Neuronal stem cell (in vitro differentiated cells): ENCODE data around the gene CBL.

ENCODE experiments used
- DNase-seq: peaks from one replicate; pipeline ENCODE4 v3.0.0-alpha.2; 2013; ENCODE audit warnings: low spot score
- H2AFZ ChIP-seq: one replicate; pipeline ENCODE4 v1.6.1; 2013; ENCODE audit warnings: mild to moderate bottlenecking, low read length, inconsistent platforms
- H2AK5ac ChIP-seq: 2 replicates; pipeline ENCODE4 v1.6.1; 2013; ENCODE audit warnings: low read depth, mild to moderate bottlenecking, inconsistent platforms, low read length, moderate library complexity, mixed read lengths
- H2BK120ac ChIP-seq: 2 replicates; pipeline ENCODE4 v1.6.1; 2013; ENCODE audit warnings: low read depth, mild to moderate bottlenecking, inconsistent platforms, low read length, moderate library complexity, mixed read lengths
- H2BK12ac ChIP-seq: one replicate; pipeline ENCODE4 v1.6.1; 2013; ENCODE audit warnings: low read length, inconsistent platforms
- H2BK15ac ChIP-seq: 2 replicates; pipeline ENCODE4 v1.6.1; 2013; ENCODE audit warnings: mild to moderate bottlenecking, low read length, inconsistent platforms, mixed read lengths
- H2BK5ac ChIP-seq: one replicate; pipeline ENCODE4 v1.6.1; 2013; ENCODE audit warnings: inconsistent platforms, mild to moderate bottlenecking, low read length, moderate library complexity
- H3K14ac ChIP-seq: one replicate; pipeline ENCODE4 v1.6.1; 2013; ENCODE audit warnings: low read length, inconsistent platforms
- H3K18ac ChIP-seq: 2 replicates; pipeline ENCODE4 v1.6.1; 2013; ENCODE audit warnings: low read length, inconsistent platforms
- H3K23ac ChIP-seq: 2 replicates; pipeline ENCODE4 v1.6.1; 2013; ENCODE audit warnings: low read depth, mild to moderate bottlenecking, mixed read lengths, low read length, inconsistent platforms; ENCODE audit not compliant: poor library complexity
- H3K27ac ChIP-seq: replicated peaks from 3 replicates; pipeline ENCODE4 v1.5.1; 2013; ENCODE audit warnings: low read length, inconsistent platforms
- H3K27me3 ChIP-seq, 3 experiments: 2 replicates each; pipeline ENCODE4 v1.6.1; 2013; ENCODE audit warnings: low read length in 3 of 3, mild to moderate bottlenecking in 2 of 3, inconsistent platforms in 1 of 3, low read depth in 1 of 3, mixed read lengths in 1 of 3, moderate library complexity in 1 of 3; ENCODE audit not compliant: control insufficient read depth in 3 of 3, insufficient read depth in 3 of 3
- H3K36me3 ChIP-seq, 2 donors: replicated peaks in 1 of 2; 2 replicates each; pipeline ENCODE4 v1.6.1; 2013; ENCODE audit warnings: low read length in 2 of 2; ENCODE audit not compliant: control insufficient read depth in 2 of 2, insufficient read depth in 2 of 2
- H3K4ac ChIP-seq: 2 replicates; pipeline ENCODE4 v1.6.1; 2013; ENCODE audit warnings: inconsistent platforms, mild to moderate bottlenecking, low read length, moderate library complexity
- H3K4me1 ChIP-seq, 2 donors: 1 replicate in 1 of 2; 2 replicates in 1 of 2; pipeline ENCODE4 v1.6.1; 2013; ENCODE audit warnings: low read length in 2 of 2, low read depth in 1 of 2; ENCODE audit not compliant: control insufficient read depth in 2 of 2, insufficient read depth in 1 of 2
- H3K4me2 ChIP-seq: one replicate; pipeline ENCODE4 v1.6.1; 2013; ENCODE audit warnings: mild to moderate bottlenecking, low read length, inconsistent platforms; ENCODE audit not compliant: insufficient read depth, poor library complexity, severe bottlenecking
- H3K4me3 ChIP-seq, 2 donors: 2 replicates each; pipeline ENCODE4 v1.5.1; 2013; ENCODE audit warnings: low read length in 2 of 2, mild to moderate bottlenecking in 2 of 2, inconsistent platforms in 1 of 2, moderate library complexity in 1 of 2
- H3K79me1 ChIP-seq: one replicate; pipeline ENCODE4 v1.6.1; 2013; ENCODE audit warnings: low read depth, mild to moderate bottlenecking, inconsistent platforms, low read length, moderate library complexity
- H3K9ac ChIP-seq: one replicate; pipeline ENCODE4 v1.6.1; 2013; ENCODE audit warnings: mild to moderate bottlenecking, low read depth, low read length, inconsistent platforms; ENCODE audit not compliant: poor library complexity
- H3K9me3 ChIP-seq, 2 donors: replicated peaks in 1 of 2; 2 replicates each; pipeline versions ENCODE3 to v1.6.1; 2013; ENCODE audit warnings: low read length in 2 of 2, mild to moderate bottlenecking in 2 of 2, inconsistent platforms in 1 of 2, low read depth in 1 of 2, mixed read lengths in 1 of 2, moderate library complexity in 1 of 2; ENCODE audit not compliant: control insufficient read depth in 2 of 2, insufficient read depth in 1 of 2
- H4K8ac ChIP-seq: one replicate; pipeline ENCODE4 v1.6.1; 2013; ENCODE audit warnings: low read depth, mild to moderate bottlenecking, inconsistent platforms, low read length, moderate library complexity
- H4K91ac ChIP-seq: one replicate; pipeline ENCODE4 v1.6.1; 2013; ENCODE audit warnings: low read length, low read depth, mild to moderate bottlenecking, inconsistent platforms; ENCODE audit not compliant: poor library complexity
- WGBS, 2 donors: extraction: QIAGEN DNeasy Blood & Tissue Kit; methylation state at CpG; one replicate each; pipeline ENCODE4 v1.1.7; 2013; ENCODE audit warnings: missing lambda C conversion rate in 2 of 2, mixed read lengths in 1 of 2; ENCODE audit not compliant: insufficient read length in 2 of 2, insufficient replicate concordance in 1 of 2; ENCODE audit errors: extremely low coverage in 2 of 2; 5-methylcytosine and 5-hydroxymethylcytosine counted together

CBL gene

DNA sequence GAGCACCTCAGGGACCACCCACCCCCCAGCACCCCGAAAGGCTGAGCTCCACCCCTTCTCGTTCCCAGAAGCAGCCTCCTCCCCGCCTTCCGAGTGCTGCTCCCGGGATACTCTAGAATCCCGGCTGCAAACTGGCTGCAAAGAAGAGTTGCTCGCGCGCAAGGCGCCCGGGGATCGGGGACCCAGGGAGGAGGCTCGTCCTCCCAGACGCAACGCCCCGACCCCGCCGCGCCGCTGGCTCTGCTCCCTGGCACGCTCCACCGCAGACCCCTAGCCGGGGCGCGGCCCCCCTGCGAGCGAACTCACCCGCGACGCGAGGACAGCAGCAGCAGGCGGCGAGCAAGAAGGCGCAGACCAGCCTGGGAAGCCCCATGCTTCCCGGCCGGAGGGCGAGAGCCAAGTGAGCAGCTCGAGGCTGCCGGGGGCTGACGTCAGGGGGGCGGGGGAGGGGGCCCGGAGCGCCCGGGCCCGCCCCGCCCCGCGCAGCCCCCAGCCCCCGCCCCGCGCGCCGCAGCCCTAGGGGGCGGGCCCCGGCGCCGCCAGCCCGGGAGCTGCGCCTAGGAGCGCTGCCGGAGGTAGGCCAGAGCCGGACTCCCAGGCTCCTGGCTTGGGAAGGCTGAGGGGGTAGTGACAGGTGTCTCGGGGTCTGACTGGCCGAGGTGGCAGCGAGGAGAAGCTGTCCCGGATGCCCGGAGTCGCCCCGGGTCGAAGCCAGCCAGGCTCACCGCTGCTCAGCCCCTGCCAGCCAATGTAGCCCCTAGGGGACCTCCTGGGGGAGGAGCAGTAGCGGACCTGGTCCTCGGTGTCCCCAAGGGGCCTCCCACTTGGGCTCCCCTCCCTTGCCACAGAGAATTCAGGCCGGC, 110.8 kb downstream of the CBL start, which contains the start of gene MCAM:
Gene MCAM (minus strand): TSS at position 402 of the 863 bp plus-strand sequence. CDS start 29 bp downstream, at position 373.
- H3K4me1 ChIP-seq = peaks cover 46 to 49% of the 10 kb centered on the region in 2 donors
- H3K4me3 ChIP-seq = peak within 1 kb of the TSS; percentile 57 to 90
- DNase-seq = no peak
- H3K27me3 ChIP-seq = peaks cover 6 to 37% (median 15%) of the 10 kb centered on the region in 3 experiments
- peak within 1 kb of the TSS; percentile 77 for H2BK120ac ChIP-seq
- peak within 1 kb of the TSS; percentile 91 for H2AK5ac ChIP-seq
- no peak within 1 kb of the TSS for H4K8ac ChIP-seq
- no peak within 1 kb of the TSS for H3K27ac ChIP-seq
- peak within 1 kb of the TSS; percentile 94 for H3K4me2 ChIP-seq
- peak within 1 kb of the TSS; percentile 60 for H2BK12ac ChIP-seq
- peak within 1 kb of the TSS; percentile 78 for H3K14ac ChIP-seq
- peaks cover 0 to 8% of the 10 kb centered on the region in 2 donors for H3K36me3 ChIP-seq
- H3K9ac ChIP-seq = peak within 1 kb of the TSS; percentile 92
- no peaks in the 10 kb centered on the region for H3K9me3 ChIP-seq
- no peak within 1 kb of the TSS for H4K91ac ChIP-seq
- peak within 1 kb of the TSS; percentile 95 for H2AFZ ChIP-seq
- peak within 1 kb of the TSS; percentile 96 for H2BK15ac ChIP-seq
- peak within 1 kb of the TSS; percentile 98 for H3K18ac ChIP-seq
- H2BK5ac ChIP-seq = peak within 1 kb of the TSS; percentile 96
- H3K4ac ChIP-seq = peak within 1 kb of the TSS; percentile 19
- no peaks in the 10 kb centered on the region for H3K79me1 ChIP-seq
- WGBS, 2 donors = no CpG with 5 or more reads among the region's 74 CpGs
- peak within 1 kb of the TSS; percentile 94 for H3K23ac ChIP-seq

DNA sequence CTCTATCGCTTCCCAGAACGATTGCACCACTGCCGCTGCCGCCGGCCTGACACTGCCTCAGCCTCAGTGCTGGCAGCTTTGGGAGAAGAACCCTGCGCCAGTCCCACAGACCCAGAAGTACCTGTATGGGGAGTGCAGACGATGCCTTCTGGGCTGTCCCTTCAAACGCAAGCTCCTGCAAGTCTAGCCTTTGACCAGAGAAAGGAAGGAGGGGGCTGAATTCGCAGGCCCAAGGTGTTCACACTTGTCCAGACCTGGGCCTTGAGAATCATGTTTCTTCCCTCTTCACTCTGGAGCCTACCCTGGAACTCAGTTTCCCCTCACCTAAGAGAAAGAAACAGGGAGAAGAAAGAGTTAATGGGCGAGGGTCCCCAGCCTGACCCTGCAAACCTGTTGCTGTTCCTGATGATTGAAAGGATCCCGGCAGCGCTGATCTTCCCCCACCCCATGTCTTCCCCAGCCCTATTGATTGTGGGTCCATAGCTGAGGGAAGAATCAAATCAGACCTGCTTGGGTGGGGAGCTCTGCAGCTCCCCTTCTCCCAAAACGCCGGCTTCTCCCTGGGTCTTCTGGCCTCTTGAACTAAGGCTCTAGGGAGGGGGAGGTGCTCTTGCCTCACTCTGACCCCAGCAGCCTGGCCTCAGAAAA, 111.6 kb downstream of the CBL start:
- H3K14ac ChIP-seq = peak overlapping the region; percentile 66
- peak overlapping the region; percentile 77 for H2BK120ac ChIP-seq
- peak overlapping the region; percentile 81 for H2AFZ ChIP-seq
- no peak overlapping the region for H4K91ac ChIP-seq
- H3K4me2 ChIP-seq = peak overlapping the region; percentile 51
- H2BK5ac ChIP-seq = no peak overlapping the region
- peak overlapping the region; percentile 76 for H2AK5ac ChIP-seq
- H3K18ac ChIP-seq = peak overlapping the region; percentile 91
- no peak overlapping the region for H3K27ac ChIP-seq
- peak overlapping the region; percentile 51 for H3K23ac ChIP-seq
- DNase-seq = no peak
- peak overlapping the region; percentile 33 for H2BK12ac ChIP-seq
- peak overlapping the region in 1 of 2 donors; percentile 57 for H3K4me3 ChIP-seq
- peaks cover 6 to 37% (median 15%) of the 10 kb centered on the region in 3 experiments for H3K27me3 ChIP-seq
- H3K36me3 ChIP-seq = peaks cover 0 to 2% of the 10 kb centered on the region in 2 donors
- peak overlapping the region; percentile 19 for H3K4ac ChIP-seq
- H3K79me1 ChIP-seq = no peaks in the 10 kb centered on the region
- no CpG with 5 or more reads among the region's 14 CpGs for WGBS, 2 donors
- H3K9me3 ChIP-seq = no peaks in the 10 kb centered on the region
- peak overlapping the region; percentile 34 for H2BK15ac ChIP-seq
- no peak overlapping the region for H4K8ac ChIP-seq
- H3K9ac ChIP-seq = peak overlapping the region; percentile 87
- peaks cover 46 to 49% of the 10 kb centered on the region in 2 donors for H3K4me1 ChIP-seq

DNA sequence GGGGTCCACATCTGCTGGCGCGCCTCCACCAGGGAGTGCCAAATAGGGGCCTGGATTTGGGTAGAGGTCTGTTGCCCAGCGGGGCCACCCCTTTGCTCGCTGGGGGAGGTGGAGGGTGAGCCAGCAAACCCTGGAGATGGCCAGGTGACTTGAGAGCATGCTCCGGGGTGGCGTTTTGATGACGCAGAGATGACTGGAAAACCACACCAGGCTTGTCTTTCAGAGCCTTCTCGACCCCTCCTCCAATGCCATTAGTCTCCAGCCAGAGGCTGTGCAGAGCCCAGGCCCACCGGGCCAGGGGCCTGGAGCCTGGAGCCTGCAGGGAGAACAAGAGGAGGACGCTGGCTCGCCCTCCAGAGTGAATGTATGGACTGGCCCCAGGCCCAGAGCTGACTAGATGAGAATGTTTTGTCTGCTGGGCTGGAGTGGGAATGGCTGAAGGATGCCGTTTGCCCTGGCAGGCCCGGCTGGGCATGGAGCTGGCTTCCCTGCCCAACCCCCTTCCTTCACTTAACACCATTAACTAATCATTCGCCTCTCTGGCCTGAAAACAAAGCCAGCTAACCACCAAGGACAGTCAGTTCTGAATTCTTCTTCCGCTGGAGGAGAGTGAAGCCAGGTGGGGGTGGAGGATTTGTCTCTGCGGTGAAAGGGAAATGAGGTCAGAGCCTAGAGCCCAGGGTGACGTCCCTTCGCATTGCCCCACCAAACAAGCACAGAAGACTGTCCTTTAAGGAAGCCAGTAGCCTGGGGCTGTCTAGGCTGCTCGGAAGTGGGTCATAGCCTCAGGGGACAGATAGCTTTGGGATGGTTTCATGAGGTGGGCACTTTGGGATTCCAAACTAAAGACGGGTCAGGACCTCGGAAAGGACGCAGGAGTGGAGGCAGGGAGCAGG, 112.3 kb downstream of the CBL start:
- Histone ChIP-seq H3K9me3 (no peaks in the 10 kb centered on the region), H3K36me3 (no peaks in the 10 kb centered on the region), H3K4ac (no peak overlapping the region), H2AFZ (peak overlapping the region; percentile 81), H3K4me2 (no peak overlapping the region), H3K23ac (no peak overlapping the region), H3K27ac (peak overlapping the region; percentile 51), H2BK120ac (peak overlapping the region; percentile 40), H2AK5ac (peak overlapping the region; percentile 47), H2BK5ac (peak overlapping the region; percentile 62), H3K4me1 (peaks cover 46 to 49% of the 10 kb centered on the region in 2 donors), H2BK15ac (peak overlapping the region; percentile 76), H3K18ac (peak overlapping the region; percentile 91), H2BK12ac (peak overlapping the region; percentile 53), H3K9ac (peak overlapping the region; percentile 31), H3K14ac (no peak overlapping the region), H4K91ac (peak overlapping the region; percentile 25), H3K27me3 (peaks cover 6 to 37% (median 15%) of the 10 kb centered on the region in 3 experiments), H4K8ac (no peak overlapping the region), H3K79me1 (no peaks in the 10 kb centered on the region), H3K4me3 (no peak overlapping the region)
- DNase-seq = no peak
- no CpG with 5 or more reads among the region's 22 CpGs for WGBS, 2 donors
